AG08395 (cell line): ENCODE data around the gene RIN2.
"Not testable (repeated sequence)": the region's sequence is repeated elsewhere in the genome, so short reads cannot be mapped to it uniquely, and the experiment has no call there.

Experiments used
- DNase-seq: peaks from one replicate; pipeline ENCODE4 v3.0.0; 2012; ENCODE audit warnings: mixed read lengths, low spot score

Gene RIN2

GRCh38 chr20:19740512-19740911 is 17.5 kb upstream of the RIN2 start:
- no peak for DNase-seq

GRCh38 chr20:19741924-19742323 is 16.1 kb upstream of the RIN2 start:
- DNase-seq: no peak

GRCh38 chr20:19742974-19743639 is 15.0 kb upstream of the RIN2 start:
- no peak for DNase-seq

GRCh38 chr20:19743640-19743995 is 14.4 kb upstream of the RIN2 start:
- no peak for DNase-seq

- no peak for DNase-seq
These were observed 13.0 kb upstream of the RIN2 start for GRCh38 chr20:19745106-19745505.

GRCh38 chr20:19745584-19745983 is 12.5 kb upstream of the RIN2 start:
- DNase-seq: no peak

GRCh38 chr20:19746396-19746795 is 11.7 kb upstream of the RIN2 start:
- no peak for DNase-seq

GRCh38 chr20:19747903-19748302 is 10.2 kb upstream of the RIN2 start:
- DNase-seq: no peak

- DNase-seq: no peak
These were observed 9.4 kb upstream of the RIN2 start for GRCh38 chr20:19748681-19749080.

- no peak for DNase-seq
These were observed 8.4 kb upstream of the RIN2 start for GRCh38 chr20:19749618-19750071.

GRCh38 chr20:19750101-19750606 is 7.9 kb upstream of the RIN2 start:
- no peak for DNase-seq

- no peak for DNase-seq
These were observed 7.0 kb upstream of the RIN2 start for GRCh38 chr20:19750907-19751636.

GRCh38 chr20:19754201-19754600 is 3.9 kb upstream of the RIN2 start:
- DNase-seq: not testable (repeated sequence)

- no peak for DNase-seq
These were observed 1.1 kb upstream of the RIN2 start for GRCh38 chr20:19756761-19757486.

- DNase-seq: peak; percentile 96
These were observed 448 bp upstream of the RIN2 start for GRCh38 chr20:19757487-19758132.

- DNase-seq: peak; percentile 45
These were observed 658 bp downstream of the RIN2 start for GRCh38 chr20:19758501-19759331.

- no peak for DNase-seq
These were observed 2.3 kb downstream of the RIN2 start for GRCh38 chr20:19760371-19760721.

- DNase-seq: no peak
These were observed 3.3 kb downstream of the RIN2 start for GRCh38 chr20:19761326-19761725.

- no peak for DNase-seq
These were observed 3.8 kb downstream of the RIN2 start for GRCh38 chr20:19761841-19762240.

- DNase-seq: no peak
These were observed 6.1 kb downstream of the RIN2 start for GRCh38 chr20:19764207-19764606.

- no peak for DNase-seq
These were observed 7.2 kb downstream of the RIN2 start for GRCh38 chr20:19765266-19765665.

- no peak for DNase-seq
These were observed 7.9 kb downstream of the RIN2 start for GRCh38 chr20:19765913-19766312.
